HG02870 (cell line): ENCODE data around the gene ADAMTS17.

ENCODE experiments used
- ATAC-seq: cut with Tn5 transposase; IDR thresholded peaks from one replicate; pipeline ENCODE4 v1.9.1; 2021; ENCODE audit warnings: mild to moderate bottlenecking, moderate library complexity; ENCODE audit not compliant: unreplicated experiment

ADAMTS17 gene

DNA sequence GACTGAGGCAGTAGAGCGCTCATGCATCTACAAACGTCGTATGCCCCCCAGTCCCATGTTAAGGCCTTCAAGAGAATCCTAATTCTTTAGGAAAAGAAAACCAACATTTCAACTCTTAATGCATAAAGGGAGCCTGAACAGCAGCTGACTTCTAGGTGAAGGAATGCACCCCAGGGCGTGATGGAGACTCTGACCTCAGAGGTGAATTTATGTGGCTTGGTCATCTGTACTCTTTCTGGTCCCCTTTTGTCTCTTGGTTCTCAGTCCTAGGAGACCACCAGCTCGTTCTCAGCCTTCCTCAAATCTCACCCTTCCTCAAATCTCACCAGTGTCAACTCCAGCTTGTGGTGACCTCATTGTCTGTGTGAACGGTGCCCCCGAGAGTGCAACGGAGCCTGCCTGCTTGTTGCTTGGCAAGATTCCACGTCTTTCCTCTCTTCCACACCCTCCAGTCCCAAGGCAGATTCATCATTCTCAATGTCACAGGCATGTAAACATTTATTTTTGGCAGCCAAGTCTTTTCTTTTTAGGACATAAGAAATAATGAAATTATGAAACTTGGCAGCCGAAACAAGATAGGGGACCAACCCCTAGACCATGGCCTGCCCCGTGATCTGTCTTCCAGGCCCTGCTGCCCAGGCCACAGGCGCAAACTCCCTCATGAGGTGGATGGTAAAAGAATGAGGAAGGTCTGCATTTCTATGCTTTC is 166.2 kb downstream of the ADAMTS17 start:
- no peak for ATAC-seq

DNA sequence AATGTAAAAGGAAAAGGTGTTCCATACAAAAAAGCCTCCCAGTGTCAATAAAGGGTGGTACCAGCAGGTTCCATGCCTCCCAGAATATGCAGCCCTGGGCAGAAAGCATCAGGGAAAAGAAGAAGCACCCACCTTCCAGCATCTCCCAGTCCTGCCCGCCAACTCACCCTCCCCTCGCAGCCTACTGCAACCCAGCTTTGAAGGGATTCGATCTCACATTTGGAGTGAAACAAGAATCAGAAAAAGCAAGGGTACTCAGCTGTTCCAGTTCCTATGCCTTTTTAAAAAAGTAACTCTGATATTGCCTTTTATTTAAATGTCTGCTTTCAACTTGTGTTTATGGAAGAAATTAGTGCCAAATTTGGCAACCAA is 166.9 kb downstream of the ADAMTS17 start:
- ATAC-seq, result no peak

DNA sequence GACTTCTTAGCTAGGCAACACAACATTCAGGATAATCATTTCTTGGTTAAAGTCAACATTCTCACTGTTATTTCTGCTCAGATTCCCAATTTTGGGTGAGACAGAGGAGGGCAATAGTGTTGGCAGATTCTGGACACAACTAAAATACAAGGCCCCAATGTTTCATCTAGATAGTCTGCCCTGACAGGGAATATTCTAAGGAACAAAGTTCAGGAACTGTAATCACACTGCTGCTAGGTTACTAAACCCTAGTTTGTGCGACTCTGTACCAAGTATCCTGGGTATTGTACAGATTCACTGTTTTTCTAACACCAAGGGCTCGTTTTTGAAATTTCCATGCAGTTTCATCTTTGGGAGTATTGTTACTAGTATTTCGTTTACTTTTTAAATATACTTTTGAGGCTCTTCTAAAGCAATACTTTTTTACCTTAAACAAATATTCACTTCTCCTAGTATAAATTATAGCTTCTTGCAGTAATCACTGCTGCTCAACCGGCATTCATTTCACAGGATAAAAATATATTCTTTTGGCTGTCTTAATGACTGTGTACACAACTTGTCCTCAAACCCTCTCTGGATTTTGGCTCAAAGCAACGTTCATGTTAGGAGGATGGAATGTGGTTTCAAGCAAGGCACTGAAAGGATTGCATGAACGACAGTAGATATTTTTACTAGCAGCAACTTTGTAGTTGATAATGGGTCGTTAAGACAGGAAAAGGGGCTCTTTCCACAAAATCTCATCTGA is 167.4 kb downstream of the ADAMTS17 start:
- ATAC-seq, result no peak

DNA sequence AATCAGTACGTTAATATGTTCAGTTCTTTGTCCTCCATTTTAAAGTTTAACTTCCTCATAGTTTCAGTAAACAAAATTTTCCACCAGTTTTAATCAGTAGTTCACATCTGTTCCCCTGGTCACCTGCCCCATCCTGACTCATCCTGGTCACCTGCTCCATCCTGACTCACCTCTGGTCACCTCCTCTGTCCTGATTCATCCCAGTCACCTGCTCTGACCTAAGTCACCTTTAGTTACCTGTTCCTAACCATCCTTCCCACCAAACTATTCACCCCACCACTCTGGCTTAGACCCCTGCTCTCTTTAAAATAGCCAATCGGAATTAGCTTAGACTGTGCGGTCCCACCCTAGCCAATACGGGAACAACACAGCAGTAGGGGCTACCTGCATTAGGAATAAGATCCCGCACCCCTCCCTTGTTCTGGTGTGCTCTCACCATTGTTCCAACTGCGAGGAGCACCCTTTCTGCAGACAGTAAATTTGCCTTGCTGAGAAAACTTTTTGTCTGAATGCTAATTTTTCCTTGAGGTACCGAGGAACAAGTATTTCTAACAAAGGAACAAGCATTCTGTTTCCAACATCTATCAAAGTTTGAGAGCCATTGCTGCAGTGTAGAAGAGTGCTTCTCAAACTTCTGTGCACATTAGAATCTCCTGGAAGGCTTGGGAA is 169.3 kb downstream of the ADAMTS17 start:
- no peak for ATAC-seq

DNA sequence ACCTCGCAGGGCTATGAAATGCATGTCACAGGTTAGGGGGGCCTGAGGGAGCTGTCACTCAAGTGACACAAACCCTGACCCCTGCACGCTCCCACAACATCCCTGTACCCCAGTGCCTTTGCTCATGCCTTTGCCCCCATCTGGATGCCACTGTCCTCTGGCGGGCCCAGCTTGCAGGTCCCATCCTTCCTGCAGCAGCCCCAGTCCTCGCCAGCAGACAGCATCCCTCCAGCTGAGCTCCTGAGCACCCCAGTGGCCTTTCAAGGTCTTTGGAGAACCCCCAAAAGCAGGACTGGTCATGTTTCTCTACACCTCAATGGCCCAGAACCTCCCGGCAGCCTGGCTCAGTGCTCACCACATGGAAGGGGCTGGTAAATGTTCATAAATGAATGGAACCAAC is 170.4 kb downstream of the ADAMTS17 start:
- ATAC-seq, result no peak

DNA sequence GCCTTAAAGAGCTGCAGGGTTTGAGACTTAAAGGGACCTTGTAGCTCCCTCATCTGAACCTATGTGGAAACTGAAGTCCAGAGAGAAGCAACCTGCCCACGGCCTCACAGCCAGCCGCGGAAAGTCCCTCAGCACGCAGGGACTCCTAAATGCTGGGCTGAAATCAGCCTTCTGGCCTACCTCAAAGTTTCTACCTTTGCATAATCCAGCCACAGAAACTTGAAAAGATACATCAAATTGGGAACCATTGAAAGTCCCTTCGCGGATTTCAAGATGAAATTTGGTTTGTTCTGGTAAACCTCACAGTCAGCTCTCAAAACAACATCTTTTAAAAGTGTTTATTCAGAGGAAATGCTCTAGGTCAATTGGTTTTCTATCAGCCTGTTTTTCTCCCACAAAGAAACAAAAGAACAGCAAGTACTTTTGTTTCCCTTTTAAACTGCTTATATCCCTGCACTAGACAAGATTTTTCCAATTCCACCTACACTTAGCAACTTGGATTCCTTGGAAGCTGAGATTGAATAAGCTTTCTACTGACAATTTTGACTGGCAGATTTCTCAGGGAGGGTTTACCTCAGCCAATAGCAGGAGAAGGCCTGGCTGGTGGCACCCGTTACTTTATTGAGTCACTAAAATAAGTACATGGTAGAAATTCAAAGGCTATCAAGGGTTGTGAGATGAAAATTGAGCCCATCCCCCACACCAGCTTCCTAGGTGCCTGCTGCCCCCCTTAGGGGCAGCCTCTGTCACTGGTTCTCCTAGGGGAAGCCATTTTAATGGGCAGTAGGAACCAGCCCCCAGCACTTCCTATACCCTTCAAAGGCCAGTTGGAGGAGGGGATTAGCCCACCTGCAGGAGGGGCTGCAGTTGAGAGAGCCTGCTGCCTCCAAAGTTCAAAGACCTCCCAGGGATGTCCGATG is 171.2 kb downstream of the ADAMTS17 start:
- ATAC-seq, result peak; percentile 97

DNA sequence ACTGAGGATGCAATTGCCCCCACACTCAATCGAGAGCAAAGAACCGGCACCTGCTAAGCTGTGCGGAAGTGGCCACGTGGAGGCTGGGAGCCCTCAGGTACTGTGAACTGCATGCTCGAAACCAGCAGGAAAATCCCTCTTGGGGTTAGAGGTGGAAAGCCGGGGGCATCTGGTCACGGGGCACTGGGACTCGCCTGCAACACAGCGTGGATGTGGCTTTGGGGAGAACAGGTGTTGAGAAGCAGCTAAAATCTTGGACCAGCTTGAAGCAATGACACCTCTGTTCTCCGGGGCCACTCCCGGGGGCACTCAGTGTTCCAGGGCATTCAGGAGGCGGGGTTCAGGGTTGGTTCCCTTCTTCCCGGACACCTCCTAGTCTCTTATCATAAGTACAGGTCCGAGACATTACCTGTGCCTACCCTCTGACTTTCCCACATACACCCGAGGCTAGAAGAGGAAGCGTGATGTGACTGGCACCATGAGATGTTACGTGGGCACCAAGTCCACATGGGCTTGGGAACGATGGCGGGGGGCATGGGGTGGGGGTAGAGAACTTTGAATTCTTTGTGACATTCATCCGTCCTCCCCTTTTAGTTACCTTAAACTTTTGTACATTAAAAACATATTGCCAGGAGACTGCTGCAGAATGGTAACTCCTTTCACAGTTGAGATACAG is 172.0 kb downstream of the ADAMTS17 start:
- no peak for ATAC-seq

DNA sequence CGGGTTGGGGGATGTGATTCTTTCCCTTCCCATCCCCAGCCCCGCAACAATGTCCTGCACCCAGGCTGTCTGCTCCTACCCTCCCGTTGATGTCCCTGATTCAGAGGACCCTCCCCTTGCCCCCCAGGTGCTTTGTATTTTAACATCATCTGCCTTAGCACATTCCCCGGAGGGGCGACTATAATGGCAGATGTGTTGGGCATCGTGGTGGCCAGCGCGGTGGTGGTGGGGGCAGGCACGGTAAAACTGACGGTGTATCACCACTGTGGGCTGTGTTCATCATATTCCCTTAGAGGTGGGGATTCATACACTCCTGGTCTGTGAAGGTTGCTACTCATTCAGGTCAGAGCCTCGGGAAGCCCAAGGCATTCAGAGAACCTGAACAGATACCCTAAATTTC is 173.0 kb downstream of the ADAMTS17 start:
- ATAC-seq, result no peak

DNA sequence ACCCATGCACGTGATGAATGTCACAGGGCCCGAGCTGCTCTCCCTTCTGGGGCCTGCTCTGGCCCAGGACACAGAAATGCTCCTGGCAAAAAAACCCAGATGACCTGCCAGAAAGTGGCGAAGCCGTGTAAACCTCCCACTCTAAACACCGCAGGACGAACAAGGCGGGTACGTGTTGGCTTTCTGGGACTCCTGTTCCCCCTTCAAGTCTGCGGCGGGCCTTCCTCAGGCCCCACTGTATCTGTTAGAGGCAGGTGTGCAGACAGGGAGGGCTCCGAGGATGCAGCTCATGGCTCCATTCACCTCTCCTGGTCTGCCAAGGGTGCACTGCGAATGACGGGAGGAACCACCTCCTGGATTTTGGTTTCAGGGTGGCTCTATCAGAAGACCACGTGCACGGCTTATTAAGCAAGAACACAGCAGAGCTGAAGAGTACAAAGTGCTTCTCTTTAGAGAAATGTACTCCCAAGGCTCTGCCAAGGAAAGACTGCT is 173.8 kb downstream of the ADAMTS17 start:
- no peak for ATAC-seq

DNA sequence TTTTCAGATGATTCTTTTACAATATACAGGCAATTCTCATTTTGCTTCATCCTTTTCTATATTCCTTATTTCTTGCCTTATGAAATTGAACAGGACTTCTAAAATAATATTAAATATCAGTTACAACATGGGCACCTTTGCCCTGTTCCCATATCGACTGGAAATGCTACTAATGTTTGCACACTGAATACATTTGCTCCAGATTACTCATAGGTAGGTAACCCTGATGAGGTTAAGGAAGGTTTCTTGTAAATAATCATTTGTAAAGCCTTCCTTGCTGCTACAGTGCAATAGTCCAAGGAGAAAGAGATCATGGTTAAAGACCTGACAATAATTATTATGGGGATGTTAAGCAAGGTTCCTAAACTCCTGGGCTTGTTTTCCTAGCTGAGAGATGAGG is 175.5 kb downstream of the ADAMTS17 start:
- ATAC-seq, result no peak

DNA sequence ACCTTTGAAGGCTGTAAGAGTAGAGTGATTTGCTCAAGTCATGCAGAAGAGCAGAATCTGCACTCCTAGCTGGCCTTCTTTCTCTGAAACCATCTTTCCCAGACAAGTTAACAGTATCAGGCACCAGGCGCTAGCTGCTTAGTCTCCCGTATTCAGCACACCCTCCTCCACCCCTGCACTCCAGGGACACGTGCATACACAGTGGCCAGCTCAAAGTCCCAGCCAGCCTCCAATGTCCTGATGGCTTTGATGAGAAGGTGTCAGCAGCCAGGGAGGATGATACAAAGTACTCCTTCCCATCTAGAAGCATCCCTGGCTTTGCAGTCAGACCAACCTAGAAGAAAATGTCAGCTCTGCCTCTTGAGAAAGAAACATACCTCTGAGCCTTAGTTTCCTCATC is 177.8 kb downstream of the ADAMTS17 start:
- ATAC-seq, result no peak

DNA sequence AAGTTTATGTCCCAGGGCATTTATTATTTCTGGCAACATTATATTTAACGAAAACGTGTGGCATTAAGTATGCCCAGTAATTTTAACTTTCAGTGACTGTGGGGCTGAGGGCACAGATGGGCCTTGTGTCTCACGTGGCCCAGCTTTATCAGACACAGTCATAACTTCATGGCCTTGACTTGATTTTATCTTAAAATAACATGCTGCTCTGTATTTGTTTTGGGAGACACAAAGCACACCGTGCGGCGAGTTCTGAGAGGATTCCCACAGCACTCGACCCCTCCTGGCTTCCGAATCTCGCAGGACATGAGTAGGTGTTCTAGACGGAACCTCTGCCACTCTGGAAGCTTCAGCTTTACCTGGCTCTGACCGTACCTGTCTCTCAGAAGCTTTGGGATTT is 180.8 kb downstream of the ADAMTS17 start:
- no peak for ATAC-seq

DNA sequence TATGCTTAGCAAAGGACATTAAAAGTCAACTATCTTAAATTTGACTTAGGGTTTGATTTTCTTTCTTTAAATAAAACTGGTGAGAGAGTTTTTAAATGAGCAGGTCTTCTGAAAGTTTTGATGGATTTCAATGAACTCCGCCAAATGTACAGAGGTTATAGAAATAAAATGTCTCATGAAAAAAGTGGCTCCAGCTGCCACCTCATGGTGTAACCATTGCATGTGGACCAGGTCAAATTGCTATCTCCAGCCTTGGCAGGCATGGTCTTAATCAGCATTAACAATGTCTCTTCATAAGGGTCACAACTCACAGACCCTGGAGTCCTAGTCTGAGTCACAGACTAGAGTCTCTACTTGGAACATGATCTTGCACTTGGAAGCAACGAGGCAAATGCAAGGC is 182.3 kb downstream of the ADAMTS17 start:
- ATAC-seq, result no peak

DNA sequence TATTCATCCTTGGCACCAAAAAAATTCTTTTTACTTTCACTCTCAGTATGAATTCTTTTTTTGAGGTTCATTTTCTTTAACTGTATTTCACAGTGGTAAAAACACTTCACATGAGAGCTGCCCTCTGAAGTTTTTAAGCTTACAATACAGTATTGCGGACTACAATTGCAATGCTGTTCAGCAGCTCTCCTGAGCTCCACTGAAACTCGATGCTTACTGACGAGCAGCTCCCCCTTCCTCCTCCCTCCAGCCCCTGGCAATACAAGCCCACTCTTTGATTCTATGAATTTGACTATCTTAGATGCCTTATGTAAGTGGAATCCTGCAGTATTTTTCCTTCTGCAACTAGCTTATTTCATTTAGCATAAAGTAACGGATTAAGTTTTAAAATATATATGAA is 183.4 kb downstream of the ADAMTS17 start:
- ATAC-seq, result no peak

DNA sequence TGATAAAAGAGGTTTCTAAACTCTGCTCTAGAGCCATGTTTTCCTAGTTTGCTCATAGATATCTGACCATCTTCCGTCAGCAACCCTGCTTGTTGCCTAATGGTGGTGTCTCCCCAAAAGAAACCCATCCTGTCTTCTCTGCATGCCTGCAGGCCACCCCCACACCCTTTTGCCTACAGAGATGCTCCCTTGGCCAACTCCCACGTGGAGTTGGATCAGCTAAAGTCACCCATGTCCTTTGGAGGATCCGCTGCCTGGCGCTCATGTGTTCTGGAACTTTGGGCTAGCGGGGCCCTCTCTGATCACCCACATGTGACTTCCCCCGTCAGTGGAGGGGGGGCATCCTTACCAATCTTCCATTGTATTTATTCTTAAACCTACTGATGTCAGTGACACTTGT is 185.6 kb downstream of the ADAMTS17 start:
- ATAC-seq, result no peak

DNA sequence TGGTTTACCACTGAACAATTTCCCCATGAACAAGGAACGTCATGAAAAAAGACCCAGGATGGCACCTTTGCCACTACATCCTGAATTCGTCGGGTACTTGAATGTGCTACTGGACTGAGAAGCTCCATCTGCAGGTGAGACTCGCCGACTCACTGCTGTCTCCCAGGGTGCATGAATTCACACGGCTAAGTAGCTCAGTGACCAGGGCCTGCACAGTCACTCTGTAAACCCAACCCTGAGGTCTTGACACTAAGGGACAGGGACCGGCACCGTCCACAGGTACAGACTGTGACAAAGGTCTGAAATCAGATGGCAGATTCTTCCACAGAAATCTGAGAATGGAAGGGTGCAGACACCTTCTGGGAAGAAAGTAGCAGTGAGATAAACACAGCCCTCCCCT is 187.4 kb downstream of the ADAMTS17 start:
- no peak for ATAC-seq

DNA sequence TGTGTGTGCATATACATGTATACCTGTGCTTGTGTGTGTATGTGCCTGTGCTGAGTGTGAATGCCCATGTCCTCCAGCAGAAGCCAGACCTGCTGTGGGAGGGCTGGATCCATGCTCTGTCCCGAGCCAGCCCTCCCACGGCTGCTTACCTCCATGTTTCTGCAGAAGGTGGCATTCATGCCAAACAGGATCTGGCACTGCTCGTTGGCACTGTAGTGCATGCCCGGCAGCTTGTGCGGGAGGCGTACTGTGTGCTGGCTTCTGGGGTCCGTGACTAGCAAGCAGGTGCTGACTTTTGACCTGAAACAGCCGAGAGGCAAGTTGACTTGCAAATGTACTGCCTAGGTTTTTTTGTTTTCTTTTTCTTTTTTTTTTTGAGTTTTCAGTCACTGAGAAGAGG is 189.3 kb downstream of the ADAMTS17 start:
- no peak for ATAC-seq

DNA sequence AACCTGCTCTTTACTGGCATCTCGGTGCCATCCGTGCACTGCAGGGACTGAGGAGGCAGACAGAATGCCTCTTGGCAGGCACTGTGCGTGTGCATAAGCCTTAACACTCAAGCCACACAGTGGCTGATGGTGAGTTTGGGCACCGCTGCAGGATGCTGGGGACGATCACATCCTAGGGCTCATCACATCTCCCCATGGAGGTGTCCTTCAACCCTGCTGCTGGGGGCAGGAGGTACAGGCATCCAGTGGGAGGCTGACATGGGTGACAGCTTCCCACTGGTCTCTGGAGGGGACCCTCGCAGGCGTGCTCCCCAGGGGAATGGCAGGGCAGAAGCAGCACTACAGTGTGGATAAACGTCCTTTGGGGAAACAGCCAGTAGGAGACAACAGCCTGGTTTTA is 190.9 kb downstream of the ADAMTS17 start:
- no peak for ATAC-seq

DNA sequence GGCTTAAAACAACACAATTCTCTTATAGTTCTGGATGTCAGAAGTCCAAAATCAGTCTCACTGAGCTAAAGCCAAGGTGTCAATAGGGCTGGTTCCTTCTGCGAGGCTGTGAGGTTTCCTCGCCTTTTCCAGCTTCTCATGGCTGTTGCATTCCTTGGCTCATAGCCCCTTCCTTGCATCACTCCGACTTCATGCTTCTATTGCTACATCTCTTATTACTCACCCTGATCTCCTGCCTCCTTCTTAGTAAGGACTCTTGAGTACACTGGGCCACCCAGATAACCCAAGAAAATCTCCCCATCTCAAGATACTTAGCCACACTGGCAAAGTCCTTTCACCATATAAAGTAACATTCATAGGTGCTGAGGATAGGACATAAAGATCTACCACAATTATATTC is 193.9 kb downstream of the ADAMTS17 start:
- ATAC-seq, result no peak

DNA sequence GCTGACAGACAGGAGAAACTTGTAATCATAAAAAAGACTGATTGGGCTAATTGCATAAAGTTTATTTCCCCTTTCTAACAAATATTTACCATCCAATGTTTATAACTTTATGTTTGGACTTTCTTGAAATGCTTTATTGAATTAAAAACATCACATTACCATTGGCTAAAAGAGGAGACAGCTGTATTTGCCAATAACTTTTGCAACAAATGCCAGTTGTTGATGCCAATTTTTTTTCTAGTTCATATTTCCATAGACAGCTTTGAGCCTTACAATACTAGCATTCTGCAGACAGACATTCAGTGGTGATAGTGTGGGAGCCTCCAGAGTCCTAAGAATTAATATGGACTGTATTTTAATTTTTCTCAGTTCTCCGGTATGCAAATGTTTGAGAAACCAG is 198.4 kb downstream of the ADAMTS17 start:
- no peak for ATAC-seq
